NOMO-1 treated with DMSO at 0.1 percent for 48 hours (cell line): Measurements from ENCODE around the gene AHCYL2.

Source experiments
- DNase-seq: peaks from one replicate; lab custom pipeline; 2025; ENCODE audit not compliant: unreplicated experiment; lab: John Stamatoyannopoulos, UW

Gene AHCYL2

GRCh38 chr7:129224251-129225205 lies at the start of gene AHCYL2:
Gene AHCYL2 (plus strand): TSS chr7:129225030.
- DNase-seq, result peak; percentile 94

GRCh38 chr7:129176916-129177710 lies 47.7 kb upstream of the AHCYL2 start:
- no peak for DNase-seq

GRCh38 chr7:129184981-129185670 lies 39.7 kb upstream of the AHCYL2 start:
- DNase-seq, result no peak

GRCh38 chr7:129186749-129187260 lies 38.0 kb upstream of the AHCYL2 start:
- no peak for DNase-seq

GRCh38 chr7:129187681-129188371 lies 37.0 kb upstream of the AHCYL2 start:
- DNase-seq, result no peak

- no peak for DNase-seq
Observed at GRCh38 chr7:129188372-129188891, 36.4 kb upstream of the AHCYL2 start, which contains the start of gene SMO. Gene SMO (plus strand): TSS chr7:129188633. CDS start chr7:129189152, 519 bp downstream.

GRCh38 chr7:129188892-129189660 lies 35.8 kb upstream of the AHCYL2 start:
- no peak for DNase-seq

- DNase-seq, result no peak
Observed at GRCh38 chr7:129189661-129190310, 35.0 kb upstream of the AHCYL2 start.

- DNase-seq, result no peak
Observed at GRCh38 chr7:129191272-129191671, 33.6 kb upstream of the AHCYL2 start.

GRCh38 chr7:129193892-129194291 lies 30.9 kb upstream of the AHCYL2 start:
- DNase-seq, result no peak

- DNase-seq, result peak; percentile 8
Observed at GRCh38 chr7:129197771-129198170, 27.1 kb upstream of the AHCYL2 start.

- no peak for DNase-seq
Observed at GRCh38 chr7:129199406-129199805, 25.4 kb upstream of the AHCYL2 start.

- DNase-seq, result no peak
Observed at GRCh38 chr7:129202058-129202777, 22.6 kb upstream of the AHCYL2 start.

GRCh38 chr7:129203050-129203741 lies 21.6 kb upstream of the AHCYL2 start:
- DNase-seq, result no peak

- no peak for DNase-seq
Observed at GRCh38 chr7:129205126-129205818, 19.6 kb upstream of the AHCYL2 start.

GRCh38 chr7:129205987-129206785 lies 18.6 kb upstream of the AHCYL2 start:
- DNase-seq, result no peak
